Measurements from ENCODE around the gene PRRG3. TPM values are rescaled to one million over a fixed set of nuclear protein-coding genes. Genes with fewer than 3 reads are reported as not detected.
"Not testable (repeated sequence)": the region's sequence is repeated elsewhere in the genome, so short reads cannot be mapped to it uniquely, and the experiment has no call there.

PRRG3 gene
- total RNA-seq, 1 donor from 2014 or later = 9.4 TPM

- Histone ChIP-seq H3K9me3 (ENCODE audit: control insufficient read depth in 3 of 3, low read length in 3 of 3) (no peaks in the 10 kb centered on the region), H3K4me3 (ENCODE audit: low read length in 3 of 3) (peak overlapping the region in 2 of 3 donors; percentile 48 to 54), H3K36me3 (ENCODE audit: control insufficient read depth in 3 of 3, insufficient read depth in 3 of 3, low read length in 3 of 3) (no peaks in the 10 kb centered on the region), H3K27me3 (ENCODE audit: control insufficient read depth in 3 of 3, insufficient read depth in 3 of 3, low read length in 3 of 3) (peaks cover 0 to 12% (median 7%) of the 10 kb centered on the region in 3 donors), H3K27ac (ENCODE audit: low read depth, low read length) (no peak overlapping the region), H3K9ac (ENCODE audit: low read depth in 1 of 3, low read length in 3 of 3) (peak overlapping the region in 1 of 3 donors; percentile 33), H3K4me1 (ENCODE audit: control insufficient read depth in 3 of 3, insufficient read depth in 3 of 3, low read length in 3 of 3) (no peaks in the 10 kb centered on the region)
These were observed 504 bp downstream of the PRRG3 start for GRCh38 chrX:151695583-151696340.

- not testable (repeated sequence) for H3K9ac ChIP-seq (ENCODE audit: low read depth in 1 of 3, low read length in 3 of 3); H3K36me3 ChIP-seq (ENCODE audit: control insufficient read depth in 3 of 3, insufficient read depth in 3 of 3, low read length in 3 of 3); H3K9me3 ChIP-seq (ENCODE audit: control insufficient read depth in 3 of 3, low read length in 3 of 3); H3K4me3 ChIP-seq (ENCODE audit: low read length in 3 of 3); H3K4me1 ChIP-seq (ENCODE audit: control insufficient read depth in 3 of 3, insufficient read depth in 3 of 3, low read length in 3 of 3)
- Histone ChIP-seq H3K27ac (ENCODE audit: low read depth, low read length) (peak overlapping the region; percentile 19), H3K27me3 (ENCODE audit: control insufficient read depth in 3 of 3, insufficient read depth in 3 of 3, low read length in 3 of 3) (peaks cover 0 to 12% (median 7%) of the 10 kb centered on the region in 3 donors)
These were observed 1.8 kb downstream of the PRRG3 start for GRCh38 chrX:151697082-151697481.

GRCh38 chrX:151697522-151697921, 2.3 kb downstream of the PRRG3 start:
- H3K9me3 ChIP-seq (ENCODE audit: control insufficient read depth in 3 of 3, low read length in 3 of 3) = no peaks in the 10 kb centered on the region
- peaks cover 0 to under 1% (median 0%) of the 10 kb centered on the region in 3 donors for H3K4me1 ChIP-seq (ENCODE audit: control insufficient read depth in 3 of 3, insufficient read depth in 3 of 3, low read length in 3 of 3)
- H3K4me3 ChIP-seq (ENCODE audit: low read length in 3 of 3) = no peak overlapping the region
- H3K36me3 ChIP-seq (ENCODE audit: control insufficient read depth in 3 of 3, insufficient read depth in 3 of 3, low read length in 3 of 3) = no peaks in the 10 kb centered on the region
- peaks cover 0 to 12% (median 7%) of the 10 kb centered on the region in 3 donors for H3K27me3 ChIP-seq (ENCODE audit: control insufficient read depth in 3 of 3, insufficient read depth in 3 of 3, low read length in 3 of 3)
- no peak overlapping the region for H3K9ac ChIP-seq (ENCODE audit: low read depth in 1 of 3, low read length in 3 of 3)
- H3K27ac ChIP-seq (ENCODE audit: low read depth, low read length) = peak overlapping the region; percentile 19

- peaks cover 4 to 7% (median 5%) of the 10 kb centered on the region in 3 donors for H3K4me1 ChIP-seq (ENCODE audit: control insufficient read depth in 3 of 3, insufficient read depth in 3 of 3, low read length in 3 of 3)
- H3K9ac ChIP-seq (ENCODE audit: low read depth in 1 of 3, low read length in 3 of 3) = no peak overlapping the region
- no peak overlapping the region for H3K4me3 ChIP-seq (ENCODE audit: low read length in 3 of 3)
- peaks cover 0 to 12% (median 7%) of the 10 kb centered on the region in 3 donors for H3K27me3 ChIP-seq (ENCODE audit: control insufficient read depth in 3 of 3, insufficient read depth in 3 of 3, low read length in 3 of 3)
- H3K27ac ChIP-seq (ENCODE audit: low read depth, low read length) = no peak overlapping the region
- H3K36me3 ChIP-seq (ENCODE audit: control insufficient read depth in 3 of 3, insufficient read depth in 3 of 3, low read length in 3 of 3) = no peaks in the 10 kb centered on the region
- H3K9me3 ChIP-seq (ENCODE audit: control insufficient read depth in 3 of 3, low read length in 3 of 3) = no peaks in the 10 kb centered on the region
These were observed 3.2 kb downstream of the PRRG3 start for GRCh38 chrX:151698485-151698884.

- no peak overlapping the region for H3K9ac ChIP-seq (ENCODE audit: low read depth in 1 of 3, low read length in 3 of 3)
- peaks cover 0 to 7% (median 6%) of the 10 kb centered on the region in 3 donors for H3K27me3 ChIP-seq (ENCODE audit: control insufficient read depth in 3 of 3, insufficient read depth in 3 of 3, low read length in 3 of 3)
- no peaks in the 10 kb centered on the region for H3K36me3 ChIP-seq (ENCODE audit: control insufficient read depth in 3 of 3, insufficient read depth in 3 of 3, low read length in 3 of 3)
- H3K9me3 ChIP-seq (ENCODE audit: control insufficient read depth in 3 of 3, low read length in 3 of 3) = no peaks in the 10 kb centered on the region
- no peak overlapping the region for H3K4me3 ChIP-seq (ENCODE audit: low read length in 3 of 3)
- H3K27ac ChIP-seq (ENCODE audit: low read depth, low read length) = no peak overlapping the region
- H3K4me1 ChIP-seq (ENCODE audit: control insufficient read depth in 3 of 3, insufficient read depth in 3 of 3, low read length in 3 of 3) = peaks cover 5 to 8% (median 8%) of the 10 kb centered on the region in 3 donors
These were observed 4.5 kb downstream of the PRRG3 start for GRCh38 chrX:151699746-151700145.

GRCh38 chrX:151700581-151700980, 5.3 kb downstream of the PRRG3 start:
- Histone ChIP-seq H3K4me3 (ENCODE audit: low read length in 3 of 3) (no peak overlapping the region), H3K4me1 (ENCODE audit: control insufficient read depth in 3 of 3, insufficient read depth in 3 of 3, low read length in 3 of 3) (peaks cover 5 to 8% (median 8%) of the 10 kb centered on the region in 3 donors), H3K27me3 (ENCODE audit: control insufficient read depth in 3 of 3, insufficient read depth in 3 of 3, low read length in 3 of 3) (peaks cover 0 to 6% (median 5%) of the 10 kb centered on the region in 3 donors), H3K36me3 (ENCODE audit: control insufficient read depth in 3 of 3, insufficient read depth in 3 of 3, low read length in 3 of 3) (no peaks in the 10 kb centered on the region), H3K9me3 (ENCODE audit: control insufficient read depth in 3 of 3, low read length in 3 of 3) (no peaks in the 10 kb centered on the region), H3K9ac (ENCODE audit: low read depth in 1 of 3, low read length in 3 of 3) (no peak overlapping the region), H3K27ac (ENCODE audit: low read depth, low read length) (no peak overlapping the region)

- no peak overlapping the region for H3K27ac ChIP-seq (ENCODE audit: low read depth, low read length)
- peaks cover 0 to under 1% (median 0%) of the 10 kb centered on the region in 3 donors for H3K27me3 ChIP-seq (ENCODE audit: control insufficient read depth in 3 of 3, insufficient read depth in 3 of 3, low read length in 3 of 3)
- H3K9ac ChIP-seq (ENCODE audit: low read depth in 1 of 3, low read length in 3 of 3) = no peak overlapping the region
- H3K4me1 ChIP-seq (ENCODE audit: control insufficient read depth in 3 of 3, insufficient read depth in 3 of 3, low read length in 3 of 3) = peaks cover 5 to 8% (median 8%) of the 10 kb centered on the region in 3 donors
- H3K9me3 ChIP-seq (ENCODE audit: control insufficient read depth in 3 of 3, low read length in 3 of 3) = no peaks in the 10 kb centered on the region
- H3K4me3 ChIP-seq (ENCODE audit: low read length in 3 of 3) = no peak overlapping the region
- H3K36me3 ChIP-seq (ENCODE audit: control insufficient read depth in 3 of 3, insufficient read depth in 3 of 3, low read length in 3 of 3) = no peaks in the 10 kb centered on the region
These were observed 5.8 kb downstream of the PRRG3 start for GRCh38 chrX:151701071-151701470.

- no peak overlapping the region for H3K9ac ChIP-seq (ENCODE audit: low read depth in 1 of 3, low read length in 3 of 3)
These were observed 6.3 kb downstream of the PRRG3 start for GRCh38 chrX:151701531-151701930.

GRCh38 chrX:151702026-151702714, 6.9 kb downstream of the PRRG3 start:
- Histone ChIP-seq H3K4me3 (ENCODE audit: low read length in 3 of 3) (no peak overlapping the region), H3K4me1 (ENCODE audit: control insufficient read depth in 3 of 3, insufficient read depth in 3 of 3, low read length in 3 of 3) (peaks cover 5 to 8% (median 8%) of the 10 kb centered on the region in 3 donors), H3K27ac (ENCODE audit: low read depth, low read length) (no peak overlapping the region), H3K36me3 (ENCODE audit: control insufficient read depth in 3 of 3, insufficient read depth in 3 of 3, low read length in 3 of 3) (no peaks in the 10 kb centered on the region), H3K27me3 (ENCODE audit: control insufficient read depth in 3 of 3, insufficient read depth in 3 of 3, low read length in 3 of 3) (no peaks in the 10 kb centered on the region), H3K9me3 (ENCODE audit: control insufficient read depth in 3 of 3, low read length in 3 of 3) (no peaks in the 10 kb centered on the region), H3K9ac (ENCODE audit: low read depth in 1 of 3, low read length in 3 of 3) (no peak overlapping the region)

More at GRCh38 chrX:151701531-151701930, 6.3 kb downstream of the PRRG3 start:
- no peaks in the 10 kb centered on the region for H3K27me3 ChIP-seq (ENCODE audit: control insufficient read depth in 3 of 3, insufficient read depth in 3 of 3, low read length in 3 of 3)
- no peak overlapping the region for H3K4me3 ChIP-seq (ENCODE audit: low read length in 3 of 3)
- no peaks in the 10 kb centered on the region for H3K36me3 ChIP-seq (ENCODE audit: control insufficient read depth in 3 of 3, insufficient read depth in 3 of 3, low read length in 3 of 3)
- no peak overlapping the region for H3K27ac ChIP-seq (ENCODE audit: low read depth, low read length)
- H3K4me1 ChIP-seq (ENCODE audit: control insufficient read depth in 3 of 3, insufficient read depth in 3 of 3, low read length in 3 of 3) = peaks cover 5 to 8% (median 8%) of the 10 kb centered on the region in 3 donors
- H3K9me3 ChIP-seq (ENCODE audit: control insufficient read depth in 3 of 3, low read length in 3 of 3) = no peaks in the 10 kb centered on the region
